Ovary (tissue), 10 donors: ENCODE results near the gene PLAGL1. TPM values are rescaled to one million over a fixed set of nuclear protein-coding genes. Genes with fewer than 3 reads are reported as not detected.
A peak's percentile ranks its signal among the peaks of the same experiment; 100 is the strongest.

Experiments
- DNase-seq, 5 donors: peaks; one replicate each; pipeline ENCODE4 v3.0.0-alpha.2; 2019 to 2020
- H3K27ac ChIP-seq, 2 donors: fragments of 200-600 bp; one replicate each; pipeline versions ENCODE4 v1.5.1 to v1.8.0; 2019 to 2022
- H3K27me3 ChIP-seq: fragments of 200-600 bp; one replicate; pipeline ENCODE4 v1.8.0; 2022
- H3K36me3 ChIP-seq: fragments of 200-600 bp; sonication (generic); one replicate; pipeline ENCODE4 v1.5.1; 2019
- H3K4me1 ChIP-seq: one replicate; pipeline ENCODE4 v1.8.1; 2013; ENCODE audit warnings: mild to moderate bottlenecking, moderate library complexity; ENCODE audit not compliant: insufficient read depth
- H3K4me3 ChIP-seq: fragments of 200-600 bp; sonication (generic); one replicate; pipeline ENCODE4 v1.5.1; 2017
- H3K9me3 ChIP-seq, 2 donors: fragments of 200-600 bp in 1 of 2; sonication (generic) in 1 of 2; one replicate each; pipeline versions ENCODE4 v1.5.1 to v1.8.1; 2013 to 2019; ENCODE audit warnings: mild to moderate bottlenecking in 1 of 2, moderate library complexity in 1 of 2
- CTCF ChIP-seq, 3 donors: fragments of 450-650 bp in 2 of 3; fragments of 200-600 bp in 1 of 3; IDR thresholded peaks; one replicate each; pipeline versions ENCODE4 v1.5.1 to v1.8.0; 2016 to 2022; ENCODE audit warnings: antibody characterized with exemption in 3 of 3, mild to moderate bottlenecking in 1 of 3
- EP300 ChIP-seq: sonication (generic); formaldehyde crosslinking; IDR thresholded peaks from one replicate; pipeline ENCODE4 v1.6.1; 2017; ENCODE audit warnings: antibody characterized with exemption
- POLR2A ChIP-seq: fragments of 450-650 bp; IDR thresholded peaks from one replicate; pipeline ENCODE4 v1.6.1; 2017; ENCODE audit warnings: antibody characterized with exemption, mild to moderate bottlenecking, moderate library complexity
- WGBS, 3 donors: extraction: QIAGEN DNeasy Blood & Tissue Kit in 1 of 3; methylation state at CpG; one replicate each; pipeline versions ENCODE4 v1.1.5 to v1.1.7; 2013 to 2017; 5-methylcytosine and 5-hydroxymethylcytosine counted together
- intact Hi-C, 4 donors: fragments of 100-400 bp; cut with DNase I; formaldehyde crosslinking; loops; one replicate each; pipeline versions ENCODE4 v1.11.0 to v1.15.1; 2022 to 2023
- long read RNA-seq, 3 donors: library from polyadenylated mRNA in 2 of 3; unstranded in 2 of 3; transcript quantifications; one replicate each; pipeline ENCODE4 v2.0.0 and lab custom pipeline, GENCODE V29; 2021 to 2026
- polyA plus RNA-seq, 2 donors: library from polyadenylated mRNA; stranded (reverse); fragments of 200-250 nt in 1 of 2; fragments of 350-450 nt in 1 of 2; fragmentation: Illumina TruSeq in 1 of 2; extraction: RNeasy Lipid Tissue Mini Kit (QIAGEN cat#74804) in 1 of 2; gene quantifications; one replicate each; pipeline ENCODE4 v1.2.3, GENCODE V29; 2013 to 2014
- total RNA-seq, 7 donors: library from RNA; depleted of rRNA in 2 of 7; stranded (reverse); fragments of >200 nt in 2 of 7; fragmentation: NEBNext Ultra II Directional in 3 of 7; extraction: Animal tissue kit (Norgen Biotek cat#: 25700) in 3 of 7; gene quantifications; one replicate each; pipeline versions ENCODE4 v1.1.0 to v1.2.4, GENCODE V29; 2016 to 2023
- donor health status: DM: no; HTN: no; CAD: no; lungs with moderate emphysema.
- donor health status: DM: no; HTN: no; CAD: no.
- donor health status: Bipolar disorder and iron deficiency.
- donor health status: DM: yes; HTN: yes; CAD: no.
- donor health status: DM: no; HTN: no; CAD: no.
- donor health status: DM: yes; HTN: yes; CAD: no.

Gene PLAGL1
- total RNA-seq (10 to 100 TPM; 19.0 to 53.4 (median 32.1) TPM), polyA plus RNA-seq (10 to 100 TPM; 17.8 to 32.2 TPM)
- long read RNA-seq, donor 1, transcript PLAGL1-223 (6 exons, 2,138 nt), result major isoform, 7 of 49 reads
- long read RNA-seq, donor 1, partial matches to known transcripts, result 5 of 49 reads
- long read RNA-seq, donor 1, other reads (novel, unspliced or antisense), result 30 of 49 reads
- long read RNA-seq, donor 2, transcript PLAGL1-226 (7 exons, 3,229 nt), result major isoform, 6 of 10 reads
- long read RNA-seq, donor 2, partial matches to known transcripts, result 0 of 10 reads
- long read RNA-seq, donor 2, other reads (novel, unspliced or antisense), result 0 of 10 reads
- long read RNA-seq, donor 3, transcript PLAGL1-226 (7 exons, 3,229 nt), result major isoform, 14 of 68 reads
- long read RNA-seq, donor 3, partial matches to known transcripts, result 7 of 68 reads
- long read RNA-seq, donor 3, other reads (novel, unspliced or antisense), result 43 of 68 reads

- DNase-seq, result peak; percentile 57 to 76 (median 65)
- 56 to 69% (median 61%) methylated on average over 39 to 75 of the region's 75 CpGs for WGBS, 3 donors
- intact Hi-C loops, result loop anchor here in 3 of 4 donors (2.0 to 5.0 kb wide), 3 partner anchors 36 to 165 kb away; partner anchors contain the start of gene LTV1 (in 1 of the 3)
- no peak for TF ChIP-seq CTCF (IDR thresholded peaks at IDR 0.05)
- TF ChIP-seq POLR2A, result no peak
- no peak for TF ChIP-seq EP300
- H3K27ac ChIP-seq, result peak within 1 kb of the TSS; percentile 58 to 80
- no peaks in the 10 kb centered on the region for H3K27me3 ChIP-seq
- H3K4me1 ChIP-seq, result peaks cover 1% of the 10 kb centered on the region
- peak within 1 kb of the TSS; percentile 61 for H3K4me3 ChIP-seq
- no peaks in the 10 kb centered on the region for H3K36me3 ChIP-seq
- H3K9me3 ChIP-seq, result no peaks in the 10 kb centered on the region
Observed at GRCh38 chr6:144008120-144008811, at the start of gene PLAGL1. PLAGL1 (minus strand) TSS chr6:144008259; CDS start chr6:143948136, 60,123 bp downstream.

GRCh38 chr6:144055121-144055931 lies 47.3 kb upstream of the PLAGL1 start:
- Histone ChIP-seq H3K36me3 (no peaks in the 10 kb centered on the region), H3K27ac (no peak overlapping the region), H3K4me3 (no peak overlapping the region), H3K4me1 (no peaks in the 10 kb centered on the region), H3K9me3 (no peaks in the 10 kb centered on the region), H3K27me3 (no peaks in the 10 kb centered on the region)
- WGBS, 3 donors, result 77 to 83% (median 82%) methylated on average over 6 of the region's 6 CpGs
- no peak for TF ChIP-seq EP300
- no peak for TF ChIP-seq POLR2A
- TF ChIP-seq CTCF (IDR thresholded peaks at IDR 0.05), result no peak
- no peak for DNase-seq
- intact Hi-C loops, result no loop called here

GRCh38 chr6:144053601-144054000 lies 45.5 kb upstream of the PLAGL1 start:
- intact Hi-C loops, result no loop called here
- Histone ChIP-seq H3K36me3 (no peaks in the 10 kb centered on the region), H3K27ac (no peak overlapping the region), H3K4me3 (no peak overlapping the region), H3K9me3 (no peaks in the 10 kb centered on the region), H3K4me1 (no peaks in the 10 kb centered on the region), H3K27me3 (no peaks in the 10 kb centered on the region)
- TF ChIP-seq POLR2A, result no peak
- no peak for TF ChIP-seq EP300
- TF ChIP-seq CTCF (IDR thresholded peaks at IDR 0.05), result no peak
- WGBS, 3 donors, result 67 to 73% (median 71%) methylated on average over 3 of the region's 3 CpGs
- DNase-seq, result no peak

GRCh38 chr6:144052488-144052887 lies 44.4 kb upstream of the PLAGL1 start:
- Histone ChIP-seq H3K9me3 (no peaks in the 10 kb centered on the region), H3K4me3 (no peak overlapping the region), H3K27ac (no peak overlapping the region), H3K36me3 (no peaks in the 10 kb centered on the region), H3K4me1 (no peaks in the 10 kb centered on the region), H3K27me3 (no peaks in the 10 kb centered on the region)
- TF ChIP-seq POLR2A, result no peak
- TF ChIP-seq EP300, result no peak
- no peak for TF ChIP-seq CTCF (IDR thresholded peaks at IDR 0.05)
- DNase-seq, result no peak
- intact Hi-C loops, result no loop called here
